ENCODE results near the gene ASPSCR1. TPM values are rescaled to one million over a fixed set of nuclear protein-coding genes. Genes with fewer than 3 reads are reported as not detected.

The ASPSCR1 gene
- total RNA-seq, 1 donor from 2014 or later = 22.0 TPM

- DNase-seq (ENCODE audit: low read depth in 2 of 2) = no peak
These were observed 77.9 kb downstream of the ASPSCR1 start for GRCh38 chr17:82055023-82055964.

GRCh38 chr17:82055965-82056728 lies 78.7 kb downstream of the ASPSCR1 start:
- DNase-seq (ENCODE audit: low read depth in 2 of 2) = no peak

- no peak for DNase-seq (ENCODE audit: low read depth in 2 of 2)
These were observed 79.5 kb downstream of the ASPSCR1 start for GRCh38 chr17:82056729-82057621.

- DNase-seq (ENCODE audit: low read depth in 2 of 2) = no peak
These were observed 80.9 kb downstream of the ASPSCR1 start for GRCh38 chr17:82058230-82058854.

GRCh38 chr17:82058855-82059249 lies 81.4 kb downstream of the ASPSCR1 start:
- no peak for DNase-seq (ENCODE audit: low read depth in 2 of 2)

- no peak for DNase-seq (ENCODE audit: low read depth in 2 of 2)
These were observed 82.0 kb downstream of the ASPSCR1 start for GRCh38 chr17:82059272-82060000.

GRCh38 chr17:82060001-82060380 lies 82.6 kb downstream of the ASPSCR1 start:
- DNase-seq (ENCODE audit: low read depth in 2 of 2) = no peak

- DNase-seq (ENCODE audit: low read depth in 2 of 2) = no peak
These were observed 83.2 kb downstream of the ASPSCR1 start for GRCh38 chr17:82060614-82061013.

- no peak for DNase-seq (ENCODE audit: low read depth in 2 of 2)
These were observed 83.9 kb downstream of the ASPSCR1 start for GRCh38 chr17:82061047-82061925.

- DNase-seq (ENCODE audit: low read depth in 2 of 2) = no peak
These were observed 84.9 kb downstream of the ASPSCR1 start for GRCh38 chr17:82062076-82062983.

- no peak for DNase-seq (ENCODE audit: low read depth in 2 of 2)
These were observed 85.5 kb downstream of the ASPSCR1 start for GRCh38 chr17:82062984-82063368.

- no peak for DNase-seq (ENCODE audit: low read depth in 2 of 2)
These were observed 86.3 kb downstream of the ASPSCR1 start for GRCh38 chr17:82063424-82064415.

GRCh38 chr17:82064433-82065192 lies 87.2 kb downstream of the ASPSCR1 start:
- no peak for DNase-seq (ENCODE audit: low read depth in 2 of 2)

GRCh38 chr17:82065193-82065637 lies 87.8 kb downstream of the ASPSCR1 start:
- DNase-seq (ENCODE audit: low read depth in 2 of 2) = peak in 1 of 2 donors; percentile 49

- DNase-seq (ENCODE audit: low read depth in 2 of 2) = peak in 1 of 2 donors; percentile 44
These were observed 88.3 kb downstream of the ASPSCR1 start, which contains the start of gene DUS1L for GRCh38 chr17:82065638-82066303. DUS1L (minus strand) TSS chr17:82065804; CDS start chr17:82065059, 745 bp downstream.

Measured in dermis microvascular lymphatic vessel endothelial cell (primary cell).